ENCODE data around the gene DRAP1. TPM values are rescaled to one million over a fixed set of nuclear protein-coding genes. Genes with fewer than 3 reads are reported as not detected.

The DRAP1 gene
- total and polyA plus RNA-seq, 9 of the 15 experiments (the other 6 are each of a cell fraction or from before 2014, with no cell fraction given): 9.6 to 200 (median 92.9) TPM

DNA sequence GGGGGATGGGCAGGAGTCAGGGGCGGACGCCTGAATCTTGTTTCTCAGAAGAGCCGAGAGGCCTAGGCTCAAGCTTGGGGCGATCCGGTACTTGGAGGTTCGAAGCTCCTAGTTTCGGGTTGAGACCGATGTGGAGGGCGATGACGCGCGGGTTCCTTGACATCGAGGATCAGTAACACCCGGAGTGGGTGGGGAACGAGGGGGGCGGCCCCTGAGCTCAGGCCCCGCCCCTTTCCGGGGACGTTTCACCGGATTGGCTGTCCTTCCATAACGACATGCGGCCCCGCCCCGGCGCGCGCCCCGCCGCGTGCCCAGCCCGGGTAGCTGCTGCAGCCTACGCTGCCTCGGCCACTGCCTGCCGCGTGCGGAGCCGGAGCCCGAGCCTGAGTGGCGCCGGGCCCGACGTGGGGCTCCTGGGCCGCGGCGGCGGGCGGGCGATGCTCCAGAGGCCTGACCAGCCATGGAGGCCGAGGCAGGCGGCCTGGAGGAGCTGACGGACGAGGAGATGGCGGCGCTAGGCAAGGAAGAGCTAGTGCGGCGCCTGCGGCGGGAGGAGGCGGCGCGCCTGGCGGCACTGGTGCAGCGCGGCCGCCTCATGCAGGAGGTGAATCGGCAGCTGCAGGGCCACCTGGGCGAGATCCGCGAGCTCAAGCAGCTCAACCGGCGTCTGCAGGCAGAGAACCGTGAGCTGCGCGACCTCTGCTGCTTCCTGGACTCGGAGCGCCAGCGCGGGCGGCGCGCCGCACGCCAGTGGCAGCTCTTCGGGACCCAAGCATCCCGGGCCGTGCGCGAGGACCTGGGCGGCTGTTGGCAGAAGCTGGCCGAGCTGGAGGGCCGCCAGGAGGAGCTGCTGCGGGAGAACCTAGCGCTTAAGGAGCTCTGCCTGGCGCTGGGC, 28.7 kb upstream of the DRAP1 start, which contains the start of gene CCDC85B (continued):
- TF ChIP-seq, protein P1, sequence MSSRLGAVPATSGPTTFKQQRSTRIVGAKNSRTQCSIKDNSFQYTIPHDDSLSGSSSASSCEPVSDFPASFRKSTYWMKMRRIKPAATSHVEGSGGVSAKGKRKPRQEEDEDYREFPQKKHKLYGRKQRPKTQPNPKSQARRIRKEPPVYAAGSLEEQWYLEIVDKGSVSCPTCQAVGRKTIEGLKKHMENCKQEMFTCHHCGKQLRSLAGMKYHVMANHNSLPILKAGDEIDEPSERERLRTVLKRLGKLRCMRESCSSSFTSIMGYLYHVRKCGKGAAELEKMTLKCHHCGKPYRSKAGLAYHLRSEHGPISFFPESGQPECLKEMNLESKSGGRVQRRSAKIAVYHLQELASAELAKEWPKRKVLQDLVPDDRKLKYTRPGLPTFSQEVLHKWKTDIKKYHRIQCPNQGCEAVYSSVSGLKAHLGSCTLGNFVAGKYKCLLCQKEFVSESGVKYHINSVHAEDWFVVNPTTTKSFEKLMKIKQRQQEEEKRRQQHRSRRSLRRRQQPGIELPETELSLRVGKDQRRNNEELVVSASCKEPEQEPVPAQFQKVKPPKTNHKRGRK (tag; IDR thresholded peaks at IDR 0.05): no peak
- TF ChIP-seq ZNF785 (CRISPR knock-in tag; IDR thresholded peaks at IDR 0.05) (no peak), COPS2 (conservative IDR thresholded peaks at IDR 0.05) (no peak), CTBP1 (IDR thresholded peaks at IDR 0.05; ENCODE audit: borderline replicate concordance) (peak; percentile 92), JUND (IDR thresholded peaks at IDR 0.05; ENCODE audit: borderline replicate concordance, low read depth, low read length) (peak; percentile 48; the same call in 1 of the 2 replicates), JUND (tag; IDR thresholded peaks at IDR 0.05; ENCODE audit: borderline replicate concordance, low read depth, low read length) (peak; percentile 22; the same call in 1 of the 3 replicates), NFYB (IDR thresholded peaks at IDR 0.05; ENCODE audit: extremely low read depth, insufficient read length) (no peak), PHF20 (IDR thresholded peaks at IDR 0.05; ENCODE audit: partially characterized antibody) (no peak), U2AF1 (optimal IDR thresholded peaks at IDR 0.05; ENCODE audit: low read depth, low read length) (peak; percentile 84), HDAC6 (IDR thresholded peaks at IDR 0.05; ENCODE audit: low read depth, low read length) (no peak), ZNF431 (CRISPR knock-in tag; IDR thresholded peaks at IDR 0.05) (no peak), ZNF584 (CRISPR knock-in tag; IDR thresholded peaks at IDR 0.05; ENCODE audit: low read depth) (no peak), ETV1 (tag; conservative IDR thresholded peaks at IDR 0.05; ENCODE audit: low read depth) (peak; percentile 26; the same call in 1 of the 2 replicates), BRCA1 (IDR thresholded peaks at IDR 0.05) (no peak), BRCA1 (CRISPR knock-in tag; IDR thresholded peaks at IDR 0.05) (no peak), MECOM (CRISPR knock-in tag; IDR thresholded peaks at IDR 0.05) (no peak), BMI1 (IDR thresholded peaks at IDR 0.05; ENCODE audit: low read length) (no peak), BDP1 (IDR thresholded peaks at IDR 0.05; ENCODE audit: insufficient read depth, insufficient read length) (no peak), ZSCAN32 (CRISPR knock-in tag; IDR thresholded peaks at IDR 0.05) (no peak), ZNF436 (CRISPR knock-in tag; IDR thresholded peaks at IDR 0.05) (no peak)
- TF ChIP-seq, protein P2, sequence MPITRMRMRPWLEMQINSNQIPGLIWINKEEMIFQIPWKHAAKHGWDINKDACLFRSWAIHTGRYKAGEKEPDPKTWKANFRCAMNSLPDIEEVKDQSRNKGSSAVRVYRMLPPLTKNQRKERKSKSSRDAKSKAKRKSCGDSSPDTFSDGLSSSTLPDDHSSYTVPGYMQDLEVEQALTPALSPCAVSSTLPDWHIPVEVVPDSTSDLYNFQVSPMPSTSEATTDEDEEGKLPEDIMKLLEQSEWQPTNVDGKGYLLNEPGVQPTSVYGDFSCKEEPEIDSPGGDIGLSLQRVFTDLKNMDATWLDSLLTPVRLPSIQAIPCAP (CRISPR knock-in tag; IDR thresholded peaks at IDR 0.05; ENCODE audit: borderline replicate concordance): no peak
- TF ChIP-seq, protein P3, sequence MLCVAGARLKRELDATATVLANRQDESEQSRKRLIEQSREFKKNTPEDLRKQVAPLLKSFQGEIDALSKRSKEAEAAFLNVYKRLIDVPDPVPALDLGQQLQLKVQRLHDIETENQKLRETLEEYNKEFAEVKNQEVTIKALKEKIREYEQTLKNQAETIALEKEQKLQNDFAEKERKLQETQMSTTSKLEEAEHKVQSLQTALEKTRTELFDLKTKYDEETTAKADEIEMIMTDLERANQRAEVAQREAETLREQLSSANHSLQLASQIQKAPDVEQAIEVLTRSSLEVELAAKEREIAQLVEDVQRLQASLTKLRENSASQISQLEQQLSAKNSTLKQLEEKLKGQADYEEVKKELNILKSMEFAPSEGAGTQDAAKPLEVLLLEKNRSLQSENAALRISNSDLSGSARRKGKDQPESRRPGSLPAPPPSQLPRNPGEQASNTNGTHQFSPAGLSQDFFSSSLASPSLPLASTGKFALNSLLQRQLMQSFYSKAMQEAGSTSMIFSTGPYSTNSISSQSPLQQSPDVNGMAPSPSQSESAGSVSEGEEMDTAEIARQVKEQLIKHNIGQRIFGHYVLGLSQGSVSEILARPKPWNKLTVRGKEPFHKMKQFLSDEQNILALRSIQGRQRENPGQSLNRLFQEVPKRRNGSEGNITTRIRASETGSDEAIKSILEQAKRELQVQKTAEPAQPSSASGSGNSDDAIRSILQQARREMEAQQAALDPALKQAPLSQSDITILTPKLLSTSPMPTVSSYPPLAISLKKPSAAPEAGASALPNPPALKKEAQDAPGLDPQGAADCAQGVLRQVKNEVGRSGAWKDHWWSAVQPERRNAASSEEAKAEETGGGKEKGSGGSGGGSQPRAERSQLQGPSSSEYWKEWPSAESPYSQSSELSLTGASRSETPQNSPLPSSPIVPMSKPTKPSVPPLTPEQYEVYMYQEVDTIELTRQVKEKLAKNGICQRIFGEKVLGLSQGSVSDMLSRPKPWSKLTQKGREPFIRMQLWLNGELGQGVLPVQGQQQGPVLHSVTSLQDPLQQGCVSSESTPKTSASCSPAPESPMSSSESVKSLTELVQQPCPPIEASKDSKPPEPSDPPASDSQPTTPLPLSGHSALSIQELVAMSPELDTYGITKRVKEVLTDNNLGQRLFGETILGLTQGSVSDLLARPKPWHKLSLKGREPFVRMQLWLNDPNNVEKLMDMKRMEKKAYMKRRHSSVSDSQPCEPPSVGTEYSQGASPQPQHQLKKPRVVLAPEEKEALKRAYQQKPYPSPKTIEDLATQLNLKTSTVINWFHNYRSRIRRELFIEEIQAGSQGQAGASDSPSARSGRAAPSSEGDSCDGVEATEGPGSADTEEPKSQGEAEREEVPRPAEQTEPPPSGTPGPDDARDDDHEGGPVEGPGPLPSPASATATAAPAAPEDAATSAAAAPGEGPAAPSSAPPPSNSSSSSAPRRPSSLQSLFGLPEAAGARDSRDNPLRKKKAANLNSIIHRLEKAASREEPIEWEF (CRISPR knock-in tag; IDR thresholded peaks at IDR 0.05): no peak
